GM18951 (cell line): ENCODE data around the gene EPB41L4A.

Source experiments
- POLR2A ChIP-seq: IDR thresholded peaks from 4 replicates; pipeline ENCODE4 v1.6.1; 2011; ENCODE audit warnings: mild to moderate bottlenecking; ENCODE audit not compliant: insufficient read length, insufficient read depth; ENCODE audit errors: extremely low read depth
- in situ Hi-C: fragments of 300-500 bp; cut with MboI; formaldehyde crosslinking; loops from one replicate; pipeline ENCODE4 v1.12.0; 2022; ENCODE audit warnings: low sequenced_read_pairs, mixed read lengths, inconsistent platforms; ENCODE audit not compliant: unreplicated experiment

EPB41L4A gene

GRCh38 chr5:112116371-112116770 lies 302.7 kb downstream of the EPB41L4A start:
- no peak for TF ChIP-seq POLR2A
- in situ Hi-C loops: no loop called here

- TF ChIP-seq POLR2A: no peak
- in situ Hi-C loops: no loop called here
Observed at GRCh38 chr5:112113565-112113964, 305.5 kb downstream of the EPB41L4A start.
